GM12878 (cell line): ENCODE data around the gene TMEM38B. TPM values are rescaled to one million over a fixed set of nuclear protein-coding genes. Genes with fewer than 3 reads are reported as not detected.

Source experiments
- ATAC-seq: fragments of 200-7000 bp; cut with Tn5 transposase; 3 replicates; pipeline ENCODE4 v1.9.1; 2020; ENCODE audit warnings: mild to moderate bottlenecking, moderate library complexity
- BruUV-seq: library from RNA; stranded (reverse); fragments of 400-500 nt; replicated peaks from 2 replicates; lab custom pipeline; 2021; lab: Mats Ljungman, UMichigan
- CTCF ChIA-PET: fragments of 300-600 bp; sonication (Branson Sonifier 250); formaldehyde crosslinking; extraction: SDS; loops from one replicate; lab custom pipeline; 2021; ENCODE audit warnings: inconsistent platforms; lab: Yijun Ruan, JAX
- POLR2A ChIA-PET: fragments of 350-600 bp; formaldehyde crosslinking; extraction: SDS; loops from one replicate; lab custom pipeline; 2021; ENCODE audit warnings: inconsistent platforms; lab: Charles Lee
- RAD21 ChIA-PET: fragments of 300-600 bp; sonication (Branson Sonifier 250); formaldehyde crosslinking; loops from one replicate; lab custom pipeline; 2023; ENCODE audit warnings: antibody characterized with exemption; ENCODE audit not compliant: unreplicated experiment; lab: Charles Lee
- SMC1A ChIA-PET: fragments of 300-600 bp; sonication (Branson Sonifier 250); formaldehyde crosslinking; loops from one replicate; lab custom pipeline; 2023; ENCODE audit not compliant: unreplicated experiment, uncharacterized antibody; lab: Charles Lee
- DNase-seq: peaks from one replicate; pipeline ENCODE4 v3.0.0-alpha.2; 2011; ENCODE audit warnings: low read depth, low spot score
- FAIRE-seq: peaks from 3 replicates; lab custom pipeline; 2011; peaks lifted over from hg19 to GRCh38; lab: Jason Lieb, UNC
- H2AFZ ChIP-seq: 2 replicates; pipeline ENCODE4 v1.6.0; 2011; ENCODE audit warnings: low read depth, low read length, control low read depth; ENCODE audit not compliant: control insufficient read depth
- H3K27ac ChIP-seq: 2 replicates; pipeline ENCODE4 v1.5.1; 2011; ENCODE audit warnings: control low read depth; ENCODE audit not compliant: control insufficient read depth, insufficient read depth
- H3K27me3 ChIP-seq, 2 experiments: replicated peaks in 1 of 2; 2 replicates each; pipeline versions ENCODE4 v1.6.0 to v1.6.1; 2011; ENCODE audit warnings: low read length in 1 of 2; ENCODE audit not compliant: control insufficient read depth in 2 of 2, insufficient read depth in 2 of 2
- H3K36me3 ChIP-seq, 2 experiments: 2 replicates each; pipeline ENCODE4 v1.5.1; 2011; ENCODE audit warnings: low read length in 1 of 2; ENCODE audit not compliant: control insufficient read depth in 2 of 2, insufficient read depth in 2 of 2
- H3K4me1 ChIP-seq: 2 replicates; pipeline ENCODE4 v1.6.1; 2011; ENCODE audit warnings: mild to moderate bottlenecking, low read length, moderate library complexity, mixed read lengths; ENCODE audit not compliant: control insufficient read depth, insufficient read depth
- H3K4me2 ChIP-seq: 2 replicates; pipeline ENCODE4 v1.6.0; 2011; ENCODE audit warnings: control low read depth; ENCODE audit not compliant: control insufficient read depth, insufficient read depth
- H3K4me3 ChIP-seq: fragments of 200-600 bp; sonication (generic); 2 replicates; pipeline ENCODE4 v1.5.1; 2016
- H3K79me2 ChIP-seq: 2 replicates; pipeline ENCODE4 v1.6.0; 2011; ENCODE audit warnings: low read length; ENCODE audit not compliant: control insufficient read depth, insufficient read depth
- H3K9ac ChIP-seq: 2 replicates; pipeline ENCODE4 v1.8.0; 2011; ENCODE audit warnings: low read length, control low read depth, mixed read lengths; ENCODE audit not compliant: control insufficient read depth, insufficient read depth
- H3K9me3 ChIP-seq: replicated peaks from 3 replicates; pipeline ENCODE4 v1.5.1; 2011; ENCODE audit warnings: mild to moderate bottlenecking, low read length; ENCODE audit not compliant: control insufficient read depth, insufficient read depth
- H4K20me1 ChIP-seq: 2 replicates; pipeline ENCODE4 v1.6.0; 2011; ENCODE audit not compliant: control insufficient read depth, insufficient read depth
- BRCA1 ChIP-seq: IDR thresholded peaks from 2 replicates; pipeline ENCODE4 v1.6.1; 2011; ENCODE audit warnings: low read depth, low read length, improper control_type of control experiment
- CHD2 ChIP-seq: IDR thresholded peaks from 2 replicates; pipeline ENCODE4 v1.6.1; 2011; ENCODE audit warnings: low read depth, low read length, improper control_type of control experiment, borderline replicate concordance
- ESRRA ChIP-seq: IDR thresholded peaks from 2 replicates; pipeline ENCODE4 v1.6.1; 2012; ENCODE audit warnings: mild to moderate bottlenecking, low read length, improper control_type of control experiment
- ETV6 ChIP-seq, 2 experiments: fragments of 450-650 bp in 1 of 2; IDR thresholded peaks in 1 of 2; conservative IDR thresholded peaks in 1 of 2; 2 replicates each; pipeline ENCODE4 v1.6.1; 2014; ENCODE audit warnings: antibody characterized with exemption in 1 of 2, borderline replicate concordance in 1 of 2, low read depth in 1 of 2, mild to moderate bottlenecking in 1 of 2, moderate library complexity in 1 of 2
- HCFC1 ChIP-seq: fragments of 150-350 bp; IDR thresholded peaks from 2 replicates; pipeline ENCODE4 v1.6.1; 2014; ENCODE audit warnings: low read length
- NFYB ChIP-seq: IDR thresholded peaks from 2 replicates; pipeline ENCODE4 v1.6.1; 2011; ENCODE audit warnings: low read depth, mild to moderate bottlenecking, low read length, improper control_type of control experiment, moderate library complexity; ENCODE audit not compliant: insufficient read depth
- NRF1 ChIP-seq: conservative IDR thresholded peaks from 2 replicates; pipeline ENCODE4 v1.6.1; 2011; ENCODE audit warnings: mild to moderate bottlenecking, low read depth, low read length, improper control_type of control experiment
- RELA ChIP-seq: fragments of 450-650 bp; IDR thresholded peaks from 2 replicates; pipeline ENCODE4 v1.8.0; 2014; ENCODE audit warnings: borderline replicate concordance; ENCODE audit not compliant: partially characterized antibody
- SREBF2 ChIP-seq: IDR thresholded peaks from 2 replicates; pipeline ENCODE4 v1.6.1; 2012; ENCODE audit warnings: mild to moderate bottlenecking, low read length
- WGBS: methylation state at CpG from one replicate; pipeline ENCODE4 v1.1.6; 2016; ENCODE audit warnings: low lambda C conversion rate; ENCODE audit not compliant: insufficient replicate concordance, insufficient coverage; ENCODE audit errors: missing lambda C conversion rate; 5-methylcytosine and 5-hydroxymethylcytosine counted together
- in situ Hi-C: fragments of 300-500 bp; cut with MboI; formaldehyde crosslinking; loops from 9 replicates; pipeline ENCODE4 v1.14.3; 2018; ENCODE audit warnings: mixed read lengths
- intact Hi-C: fragments of 100-400 bp; cut with micrococcal nuclease; formaldehyde crosslinking; loops from one replicate; pipeline ENCODE4 v1.14.2; 2022; ENCODE audit not compliant: unreplicated experiment
- polyA plus RNA-seq, 11 experiments: library from polyadenylated mRNA; depleted of rRNA in 4 of 11; unstranded in 6 of 11; stranded (reverse) in 5 of 11; fragments of >200 nt; fragmentation: Nextera tagmentation in 4 of 11; fragmentation: Illumina TruSeq in 1 of 11; extraction: Ambion mirVana in 4 of 11; extraction: Trizol in 1 of 11; gene quantifications; 1 replicate in 1 of 11; 2 replicates in 10 of 11; pipeline versions ENCODE4 v1.2.1 to v1.2.3, GENCODE V29; 2011 to 2016; ENCODE audit warnings: inconsistent platforms in 2 of 11, missing spikeins in 2 of 11, low read depth in 1 of 11
- total RNA-seq, 4 experiments: library from RNA; depleted of rRNA in 3 of 4; stranded (reverse); fragments of >200 nt in 3 of 4; fragmentation: Illumina TruSeq in 1 of 4; extraction: Trizol in 1 of 4; gene quantifications; 2 replicates each; pipeline versions ENCODE4 v1.2.1 to v1.2.3, GENCODE V29; 2013 to 2021
- TF ChIP-seq, protein P1 (sequence below): IDR thresholded peaks from 2 replicates; pipeline ENCODE4 v1.6.1; 2011; ENCODE audit warnings: mild to moderate bottlenecking, low read depth, low read length, moderate library complexity; ENCODE audit not compliant: insufficient replicate concordance
- TF ChIP-seq, protein P2 (sequence below): IDR thresholded peaks from 2 replicates; pipeline ENCODE4 v1.6.1; 2012; ENCODE audit warnings: low read depth, low read length, improper control_type of control experiment
- TF ChIP-seq, protein P3 (sequence below): IDR thresholded peaks from 2 replicates; pipeline ENCODE4 v1.6.1; 2012; ENCODE audit warnings: low read length, inconsistent platforms
- TF ChIP-seq, protein P4 (sequence below): fragments of 450-650 bp; IDR thresholded peaks from 2 replicates; pipeline ENCODE4 v1.6.1; 2017; ENCODE audit warnings: antibody characterized with exemption, mild to moderate bottlenecking, moderate library complexity
- TF ChIP-seq, protein P5 (sequence below): fragments of 450-650 bp; IDR thresholded peaks from 2 replicates; pipeline ENCODE4 v1.6.1; 2018; ENCODE audit warnings: mild to moderate bottlenecking, low read depth, moderate library complexity; ENCODE audit not compliant: partially characterized antibody

TMEM38B gene
- total and polyA plus RNA-seq, 10 of the 15 experiments (the other 5 are each of a cell fraction or from before 2014, with no cell fraction given): 8.4 to 22.5 (median 12.7) TPM

DNA sequence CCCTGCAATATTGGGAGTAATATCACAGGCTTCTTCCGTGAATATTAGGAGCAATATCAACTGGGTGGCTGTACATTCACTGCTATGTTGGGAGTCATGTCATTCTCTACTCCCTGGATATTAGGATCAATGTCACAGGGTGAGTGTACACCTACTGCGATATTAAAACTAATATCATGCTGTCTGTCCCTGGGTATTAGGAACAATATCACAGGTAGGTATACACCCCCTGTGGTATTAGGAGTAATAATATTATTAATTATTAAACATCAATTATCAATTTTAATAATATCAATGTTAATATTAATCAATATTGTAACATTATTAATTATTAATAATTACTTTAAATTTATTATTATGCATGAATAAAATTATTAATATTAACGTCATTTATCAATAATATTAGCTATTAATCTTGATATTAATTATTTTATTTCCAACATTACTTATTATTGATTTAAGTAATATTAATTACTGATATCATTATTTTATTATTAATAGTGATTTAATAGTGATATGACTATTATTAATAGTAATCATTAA lies 121.9 kb downstream of the TMEM38B start:
- no peaks in the 10 kb centered on the region for H3K36me3 ChIP-seq
- no TSS peak for BruUV-seq
- intact Hi-C loops: no loop called here
- ChIA-PET SMC1A (no interaction called here), POLR2A (no interaction called here)
- no peak overlapping the region for H3K4me2 ChIP-seq
- H3K9me3 ChIP-seq: no peaks in the 10 kb centered on the region; the same call in 2 of the 3 replicates
- no peaks in the 10 kb centered on the region for H3K4me1 ChIP-seq
- no peaks in the 10 kb centered on the region for H4K20me1 ChIP-seq
- no peaks in the 10 kb centered on the region for H3K27me3 ChIP-seq
- no peak for DNase-seq
- H3K27ac ChIP-seq: no peak overlapping the region
- H3K79me2 ChIP-seq: no peaks in the 10 kb centered on the region
- H3K4me3 ChIP-seq: no peak overlapping the region
- in situ Hi-C loops: no loop called here
- no peak overlapping the region for H2AFZ ChIP-seq
- TF ChIP-seq, protein P1, sequence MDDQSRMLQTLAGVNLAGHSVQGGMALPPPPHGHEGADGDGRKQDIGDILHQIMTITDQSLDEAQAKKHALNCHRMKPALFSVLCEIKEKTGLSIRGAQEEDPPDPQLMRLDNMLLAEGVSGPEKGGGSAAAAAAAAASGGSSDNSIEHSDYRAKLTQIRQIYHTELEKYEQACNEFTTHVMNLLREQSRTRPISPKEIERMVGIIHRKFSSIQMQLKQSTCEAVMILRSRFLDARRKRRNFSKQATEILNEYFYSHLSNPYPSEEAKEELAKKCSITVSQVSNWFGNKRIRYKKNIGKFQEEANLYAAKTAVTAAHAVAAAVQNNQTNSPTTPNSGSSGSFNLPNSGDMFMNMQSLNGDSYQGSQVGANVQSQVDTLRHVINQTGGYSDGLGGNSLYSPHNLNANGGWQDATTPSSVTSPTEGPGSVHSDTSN: no peak
- no peak for TF ChIP-seq RELA
- TF ChIP-seq, protein P2, sequence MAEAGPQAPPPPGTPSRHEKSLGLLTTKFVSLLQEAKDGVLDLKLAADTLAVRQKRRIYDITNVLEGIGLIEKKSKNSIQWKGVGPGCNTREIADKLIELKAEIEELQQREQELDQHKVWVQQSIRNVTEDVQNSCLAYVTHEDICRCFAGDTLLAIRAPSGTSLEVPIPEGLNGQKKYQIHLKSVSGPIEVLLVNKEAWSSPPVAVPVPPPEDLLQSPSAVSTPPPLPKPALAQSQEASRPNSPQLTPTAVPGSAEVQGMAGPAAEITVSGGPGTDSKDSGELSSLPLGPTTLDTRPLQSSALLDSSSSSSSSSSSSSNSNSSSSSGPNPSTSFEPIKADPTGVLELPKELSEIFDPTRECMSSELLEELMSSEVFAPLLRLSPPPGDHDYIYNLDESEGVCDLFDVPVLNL: no peak
- TF ChIP-seq, protein P3, sequence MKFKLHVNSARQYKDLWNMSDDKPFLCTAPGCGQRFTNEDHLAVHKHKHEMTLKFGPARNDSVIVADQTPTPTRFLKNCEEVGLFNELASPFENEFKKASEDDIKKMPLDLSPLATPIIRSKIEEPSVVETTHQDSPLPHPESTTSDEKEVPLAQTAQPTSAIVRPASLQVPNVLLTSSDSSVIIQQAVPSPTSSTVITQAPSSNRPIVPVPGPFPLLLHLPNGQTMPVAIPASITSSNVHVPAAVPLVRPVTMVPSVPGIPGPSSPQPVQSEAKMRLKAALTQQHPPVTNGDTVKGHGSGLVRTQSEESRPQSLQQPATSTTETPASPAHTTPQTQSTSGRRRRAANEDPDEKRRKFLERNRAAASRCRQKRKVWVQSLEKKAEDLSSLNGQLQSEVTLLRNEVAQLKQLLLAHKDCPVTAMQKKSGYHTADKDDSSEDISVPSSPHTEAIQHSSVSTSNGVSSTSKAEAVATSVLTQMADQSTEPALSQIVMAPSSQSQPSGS: no peak
- no peak for TF ChIP-seq BRCA1
- TF ChIP-seq ESRRA: no peak
- TF ChIP-seq SREBF2: no peak
- no peak for TF ChIP-seq ETV6 (conservative IDR thresholded peaks at IDR 0.05 in 1 of 2, IDR thresholded peaks at IDR 0.05 in 1 of 2; ENCODE audit: borderline replicate concordance in 1 of 2, low read depth in 1 of 2)
- TF ChIP-seq NRF1: no peak
- no peak for TF ChIP-seq HCFC1
- TF ChIP-seq, protein P4, sequence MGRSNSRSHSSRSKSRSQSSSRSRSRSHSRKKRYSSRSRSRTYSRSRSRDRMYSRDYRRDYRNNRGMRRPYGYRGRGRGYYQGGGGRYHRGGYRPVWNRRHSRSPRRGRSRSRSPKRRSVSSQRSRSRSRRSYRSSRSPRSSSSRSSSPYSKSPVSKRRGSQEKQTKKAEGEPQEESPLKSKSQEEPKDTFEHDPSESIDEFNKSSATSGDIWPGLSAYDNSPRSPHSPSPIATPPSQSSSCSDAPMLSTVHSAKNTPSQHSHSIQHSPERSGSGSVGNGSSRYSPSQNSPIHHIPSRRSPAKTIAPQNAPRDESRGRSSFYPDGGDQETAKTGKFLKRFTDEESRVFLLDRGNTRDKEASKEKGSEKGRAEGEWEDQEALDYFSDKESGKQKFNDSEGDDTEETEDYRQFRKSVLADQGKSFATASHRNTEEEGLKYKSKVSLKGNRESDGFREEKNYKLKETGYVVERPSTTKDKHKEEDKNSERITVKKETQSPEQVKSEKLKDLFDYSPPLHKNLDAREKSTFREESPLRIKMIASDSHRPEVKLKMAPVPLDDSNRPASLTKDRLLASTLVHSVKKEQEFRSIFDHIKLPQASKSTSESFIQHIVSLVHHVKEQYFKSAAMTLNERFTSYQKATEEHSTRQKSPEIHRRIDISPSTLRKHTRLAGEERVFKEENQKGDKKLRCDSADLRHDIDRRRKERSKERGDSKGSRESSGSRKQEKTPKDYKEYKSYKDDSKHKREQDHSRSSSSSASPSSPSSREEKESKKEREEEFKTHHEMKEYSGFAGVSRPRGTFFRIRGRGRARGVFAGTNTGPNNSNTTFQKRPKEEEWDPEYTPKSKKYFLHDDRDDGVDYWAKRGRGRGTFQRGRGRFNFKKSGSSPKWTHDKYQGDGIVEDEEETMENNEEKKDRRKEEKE: no peak
- TF ChIP-seq CHD2: no peak
- TF ChIP-seq, protein P5, sequence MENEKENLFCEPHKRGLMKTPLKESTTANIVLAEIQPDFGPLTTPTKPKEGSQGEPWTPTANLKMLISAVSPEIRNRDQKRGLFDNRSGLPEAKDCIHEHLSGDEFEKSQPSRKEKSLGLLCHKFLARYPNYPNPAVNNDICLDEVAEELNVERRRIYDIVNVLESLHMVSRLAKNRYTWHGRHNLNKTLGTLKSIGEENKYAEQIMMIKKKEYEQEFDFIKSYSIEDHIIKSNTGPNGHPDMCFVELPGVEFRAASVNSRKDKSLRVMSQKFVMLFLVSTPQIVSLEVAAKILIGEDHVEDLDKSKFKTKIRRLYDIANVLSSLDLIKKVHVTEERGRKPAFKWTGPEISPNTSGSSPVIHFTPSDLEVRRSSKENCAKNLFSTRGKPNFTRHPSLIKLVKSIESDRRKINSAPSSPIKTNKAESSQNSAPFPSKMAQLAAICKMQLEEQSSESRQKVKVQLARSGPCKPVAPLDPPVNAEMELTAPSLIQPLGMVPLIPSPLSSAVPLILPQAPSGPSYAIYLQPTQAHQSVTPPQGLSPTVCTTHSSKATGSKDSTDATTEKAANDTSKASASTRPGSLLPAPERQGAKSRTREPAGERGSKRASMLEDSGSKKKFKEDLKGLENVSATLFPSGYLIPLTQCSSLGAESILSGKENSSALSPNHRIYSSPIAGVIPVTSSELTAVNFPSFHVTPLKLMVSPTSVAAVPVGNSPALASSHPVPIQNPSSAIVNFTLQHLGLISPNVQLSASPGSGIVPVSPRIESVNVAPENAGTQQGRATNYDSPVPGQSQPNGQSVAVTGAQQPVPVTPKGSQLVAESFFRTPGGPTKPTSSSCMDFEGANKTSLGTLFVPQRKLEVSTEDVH: no peak
- TF ChIP-seq NFYB: no peak
- TF ChIP-seq, all 136 proteins: peak for 0
- 62% methylated on average over 3 of the region's 3 CpGs for WGBS
- ChIA-PET CTCF (no interaction called here), RAD21 (no interaction called here)
- FAIRE-seq (no peak), ATAC-seq (no peak)
- H3K9ac ChIP-seq: no peak overlapping the region
